ENCODE data around the gene ZNF688. TPM values are rescaled to one million over a fixed set of nuclear protein-coding genes. Genes with fewer than 3 reads are reported as not detected.

The ZNF688 gene
- total RNA-seq, 4 donors from 2014 or later = 9.6 to 27.1 (median 12.5) TPM

- Histone ChIP-seq H3K36me3 (no peaks in the 10 kb centered on the region), H3K27ac (no peak overlapping the region), H3K4me3 (no peak overlapping the region), H3K9me3 (no peaks in the 10 kb centered on the region), H3K27me3 (no peaks in the 10 kb centered on the region), H3K4me1 (no peaks in the 10 kb centered on the region)
- no peak for TF ChIP-seq CTCF (IDR thresholded peaks at IDR 0.05)
- no peak for TF ChIP-seq POLR2A (IDR thresholded peaks at IDR 0.05)
- intact Hi-C loops (cut with DNase I; ENCODE audit: low total_unique reads) = no loop called here
- no peak for DNase-seq
These were observed 32.9 kb upstream of the ZNF688 start for GRCh38 chr16:30604316-30604947.

- no peaks in the 10 kb centered on the region for H3K9me3 ChIP-seq
- H3K27ac ChIP-seq = no peak overlapping the region
- H3K27me3 ChIP-seq = no peaks in the 10 kb centered on the region
- intact Hi-C loops (cut with DNase I; ENCODE audit: low total_unique reads) = no loop called here
- no peak overlapping the region for H3K4me3 ChIP-seq
- TF ChIP-seq CTCF (IDR thresholded peaks at IDR 0.05) (no peak), POLR2A (IDR thresholded peaks at IDR 0.05) (no peak)
- DNase-seq = no peak
- H3K36me3 ChIP-seq = no peaks in the 10 kb centered on the region
- H3K4me1 ChIP-seq = no peaks in the 10 kb centered on the region
These were observed 32.4 kb upstream of the ZNF688 start for GRCh38 chr16:30603945-30604315.

GRCh38 chr16:30602616-30603277 is 31.2 kb upstream of the ZNF688 start:
- TF ChIP-seq CTCF (IDR thresholded peaks at IDR 0.05) (no peak), POLR2A (IDR thresholded peaks at IDR 0.05) (no peak)
- no peaks in the 10 kb centered on the region for H3K36me3 ChIP-seq
- no peaks in the 10 kb centered on the region for H3K9me3 ChIP-seq
- no peak overlapping the region for H3K4me3 ChIP-seq
- DNase-seq = no peak
- H3K27ac ChIP-seq = no peak overlapping the region
- H3K4me1 ChIP-seq = no peaks in the 10 kb centered on the region
- intact Hi-C loops (cut with DNase I; ENCODE audit: low total_unique reads) = no loop called here
- H3K27me3 ChIP-seq = no peaks in the 10 kb centered on the region

DNA sequence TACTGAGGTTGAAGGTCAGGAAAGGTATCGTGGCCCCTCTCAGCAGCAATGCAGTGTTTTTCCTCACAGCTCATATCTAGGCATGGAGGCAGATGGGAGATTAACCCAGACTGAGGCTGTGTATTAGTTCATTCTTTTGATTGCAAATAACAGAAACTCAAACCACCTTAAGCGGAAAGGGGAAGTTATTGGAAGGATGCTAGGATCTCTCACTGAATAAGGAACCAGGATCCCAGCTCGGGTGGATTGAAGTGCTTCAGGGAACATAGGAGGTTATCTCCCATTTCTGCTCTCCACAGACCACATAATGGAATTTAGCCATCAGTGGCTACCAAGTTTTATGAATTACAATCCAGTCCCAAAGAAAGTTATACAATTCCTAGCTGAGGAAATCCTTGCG is 30.5 kb upstream of the ZNF688 start:
- H3K27me3 ChIP-seq = no peaks in the 10 kb centered on the region
- intact Hi-C loops (cut with DNase I; ENCODE audit: low total_unique reads) = no loop called here
- no peak for DNase-seq
- no peaks in the 10 kb centered on the region for H3K9me3 ChIP-seq
- H3K36me3 ChIP-seq = no peaks in the 10 kb centered on the region
- no peak overlapping the region for H3K27ac ChIP-seq
- TF ChIP-seq POLR2A (IDR thresholded peaks at IDR 0.05) = no peak
- no peak for TF ChIP-seq CTCF (IDR thresholded peaks at IDR 0.05)
- H3K4me3 ChIP-seq = no peak overlapping the region
- no peaks in the 10 kb centered on the region for H3K4me1 ChIP-seq

- no peaks in the 10 kb centered on the region for H3K27me3 ChIP-seq
- no peak for DNase-seq
- H3K9me3 ChIP-seq = no peaks in the 10 kb centered on the region
- H3K27ac ChIP-seq = no peak overlapping the region
- intact Hi-C loops (cut with DNase I; ENCODE audit: low total_unique reads) = no loop called here
- H3K36me3 ChIP-seq = no peaks in the 10 kb centered on the region
- no peak for TF ChIP-seq POLR2A (IDR thresholded peaks at IDR 0.05)
- no peak for TF ChIP-seq CTCF (IDR thresholded peaks at IDR 0.05)
- no peaks in the 10 kb centered on the region for H3K4me1 ChIP-seq
- no peak overlapping the region for H3K4me3 ChIP-seq
These were observed 29.4 kb upstream of the ZNF688 start for GRCh38 chr16:30600929-30601328.

Measured in uterus (tissue), 4 donors.